ENCODE data around the gene CA5B. TPM values are rescaled to one million over a fixed set of nuclear protein-coding genes. Genes with fewer than 3 reads are reported as not detected.

The CA5B gene
- polyA plus RNA-seq, 1 experiment = 4.5 TPM

GRCh38 chrX:15789979-15790768, 52.1 kb downstream of the CA5B start, which contains the start of gene ZRSR2:
Gene ZRSR2 (plus strand): TSS chrX:15790484. CDS start chrX:15790496, 12 bp downstream.
- CTCF ChIA-PET = interaction anchor here (0.6 kb wide), 1 partner anchor 59 kb away, joined by 3 read pairs; no protein-coding TSS in a partner anchor
- Histone ChIP-seq H3K27ac (ENCODE audit: low read depth, low read length) (peak within 1 kb of the TSS; percentile 52), H3K9me3 (ENCODE audit: control insufficient read depth, insufficient read depth, low read length) (no peaks in the 10 kb centered on the region), H3K4me3 (ENCODE audit: low read depth, low read length) (peak within 1 kb of the TSS; percentile 77), H3K27me3 (ENCODE audit: control insufficient read depth, insufficient read depth, low read length) (no peaks in the 10 kb centered on the region)
- POLR2A ChIA-PET = no interaction called here
- no peak for DNase-seq (ENCODE audit: low read depth, low spot score)
- no peak for TF ChIP-seq CTCF (IDR thresholded peaks at IDR 0.05; ENCODE audit: low read depth, low read length)

GRCh38 chrX:15790769-15791290, 52.8 kb downstream of the CA5B start:
- Histone ChIP-seq H3K27ac (ENCODE audit: low read depth, low read length) (peak overlapping the region; percentile 52), H3K4me3 (ENCODE audit: low read depth, low read length) (peak overlapping the region; percentile 77), H3K27me3 (ENCODE audit: control insufficient read depth, insufficient read depth, low read length) (no peaks in the 10 kb centered on the region), H3K9me3 (ENCODE audit: control insufficient read depth, insufficient read depth, low read length) (no peaks in the 10 kb centered on the region)
- POLR2A ChIA-PET = no interaction called here
- CTCF ChIA-PET = interaction anchor here (0.6 to 0.8 kb wide), 2 partner anchors 59 to 331 kb away, joined by 3 read pairs; no protein-coding TSS in a partner anchor
- no peak for DNase-seq (ENCODE audit: low read depth, low spot score)
- no peak for TF ChIP-seq CTCF (IDR thresholded peaks at IDR 0.05; ENCODE audit: low read depth, low read length)

DNA sequence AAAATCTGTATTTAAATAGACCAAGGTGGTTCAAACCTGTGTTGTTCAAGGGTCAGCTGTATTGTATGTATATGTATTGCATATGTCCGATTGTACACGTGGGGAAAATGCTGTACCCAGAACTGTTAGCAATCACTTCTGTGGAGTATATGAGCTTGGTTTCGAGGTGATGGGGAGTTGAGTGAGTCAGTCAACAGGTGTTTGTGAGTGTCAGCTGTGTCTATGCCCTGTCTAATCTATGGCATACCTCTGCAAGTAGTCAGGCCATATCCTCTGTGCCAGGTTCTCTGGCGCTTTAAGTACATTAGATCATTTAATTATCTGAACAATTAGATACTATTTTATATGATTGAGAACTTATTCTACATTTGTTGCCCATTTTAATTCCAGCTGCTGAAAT, 59.6 kb downstream of the CA5B start:
- CTCF ChIA-PET = no interaction called here
- H3K9me3 ChIP-seq (ENCODE audit: control insufficient read depth, insufficient read depth, low read length) = no peaks in the 10 kb centered on the region

GRCh38 chrX:15804563-15804962, 66.5 kb downstream of the CA5B start:
- TF ChIP-seq CTCF (IDR thresholded peaks at IDR 0.05; ENCODE audit: low read depth, low read length) = no peak
- no peak for DNase-seq (ENCODE audit: low read depth, low spot score)
- ChIA-PET POLR2A (no interaction called here), CTCF (interaction anchor here (0.7 kb wide), 1 partner anchor 641 kb away, joined by 3 read pairs; no protein-coding TSS in a partner anchor)
- Histone ChIP-seq H3K27ac (ENCODE audit: low read depth, low read length) (no peak overlapping the region), H3K4me3 (ENCODE audit: low read depth, low read length) (no peak overlapping the region), H3K27me3 (ENCODE audit: control insufficient read depth, insufficient read depth, low read length) (no peaks in the 10 kb centered on the region), H3K9me3 (ENCODE audit: control insufficient read depth, insufficient read depth, low read length) (no peaks in the 10 kb centered on the region)

More for the DNA sequence above, 59.6 kb downstream of the CA5B start:
- Histone ChIP-seq H3K27ac (ENCODE audit: low read depth, low read length) (no peak overlapping the region), H3K4me3 (ENCODE audit: low read depth, low read length) (no peak overlapping the region), H3K27me3 (ENCODE audit: control insufficient read depth, insufficient read depth, low read length) (no peaks in the 10 kb centered on the region)
- POLR2A ChIA-PET = no interaction called here
- no peak for DNase-seq (ENCODE audit: low read depth, low spot score)
- TF ChIP-seq CTCF (IDR thresholded peaks at IDR 0.05; ENCODE audit: low read depth, low read length) = no peak

DNA sequence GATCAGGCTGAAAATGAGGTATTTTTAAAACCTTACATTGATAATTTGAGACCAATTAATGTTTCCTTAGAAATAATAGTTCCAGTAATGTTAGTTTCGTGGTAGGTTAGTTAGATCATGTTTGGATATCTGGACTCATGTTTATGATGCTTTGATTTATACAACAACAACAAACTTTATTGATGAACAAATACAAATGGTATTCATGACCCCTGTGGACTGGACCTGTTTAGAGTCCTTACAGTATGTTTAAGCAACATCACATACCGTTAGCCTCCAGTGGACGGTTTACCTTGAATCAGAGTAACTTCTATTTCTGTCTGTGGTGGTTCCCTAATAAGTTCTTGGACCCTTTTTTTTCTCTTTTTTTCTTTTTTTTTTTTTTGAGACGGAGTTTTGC, 70.2 kb downstream of the CA5B start:
- Histone ChIP-seq H3K9me3 (ENCODE audit: control insufficient read depth, insufficient read depth, low read length) (no peaks in the 10 kb centered on the region), H3K27ac (ENCODE audit: low read depth, low read length) (no peak overlapping the region), H3K27me3 (ENCODE audit: control insufficient read depth, insufficient read depth, low read length) (no peaks in the 10 kb centered on the region), H3K4me3 (ENCODE audit: low read depth, low read length) (no peak overlapping the region)
- no peak for DNase-seq (ENCODE audit: low read depth, low spot score)
- CTCF ChIA-PET = no interaction called here
- POLR2A ChIA-PET = no interaction called here
- no peak for TF ChIP-seq CTCF (IDR thresholded peaks at IDR 0.05; ENCODE audit: low read depth, low read length)
